ENCODE data around the gene RNF103.
A peak's percentile ranks its signal among the peaks of the same experiment; 100 is the strongest.

The RNF103 gene

DNA sequence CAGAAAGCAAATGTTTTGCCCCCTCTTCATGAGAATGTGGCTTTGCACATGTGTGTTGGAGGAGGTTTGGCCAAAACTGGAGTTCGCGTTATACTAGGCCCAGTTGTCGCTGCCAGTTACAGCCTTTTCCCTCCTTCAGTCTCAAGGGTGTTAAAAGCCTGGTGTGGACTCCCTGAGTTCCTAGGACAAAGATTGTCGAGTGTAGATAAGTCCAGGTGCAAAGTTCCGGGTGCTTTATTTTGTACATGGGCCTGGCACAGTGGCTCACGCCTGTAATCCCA lies 542 bp upstream of the RNF103 start:
- H3K27me3 ChIP-seq, result no peaks in the 10 kb centered on the region
- H3K9me3 ChIP-seq, result no peaks in the 10 kb centered on the region
- peak overlapping the region; percentile 86 to 87 for H3K4me3 ChIP-seq (ENCODE audit: low read depth in 1 of 2, low read length in 1 of 2)
- TF ChIP-seq CTCF (IDR thresholded peaks at IDR 0.05), result no peak
- H3K27ac ChIP-seq, result peak overlapping the region; percentile 99
- H3K4me1 ChIP-seq (ENCODE audit: control insufficient read depth in 1 of 2, insufficient read depth in 1 of 2, low read depth in 1 of 2, low read length in 1 of 2), result peaks cover 29 to 33% of the 10 kb centered on the region in 2 experiments
- peaks cover 11% of the 10 kb centered on the region for H3K36me3 ChIP-seq

GRCh38 chr2:86623043-86623493 lies 597 bp downstream of the RNF103 start:
- Histone ChIP-seq H3K9me3 (no peaks in the 10 kb centered on the region), H3K4me1 (ENCODE audit: control insufficient read depth in 1 of 2, insufficient read depth in 1 of 2, low read depth in 1 of 2, low read length in 1 of 2) (peaks cover 29 to 33% of the 10 kb centered on the region in 2 experiments), H3K27ac (peak overlapping the region; percentile 99), H3K36me3 (peaks cover 21% of the 10 kb centered on the region), H3K27me3 (no peaks in the 10 kb centered on the region), H3K4me3 (ENCODE audit: low read depth in 1 of 2, low read length in 1 of 2) (peak overlapping the region; percentile 86 to 87)
- no peak for TF ChIP-seq CTCF (IDR thresholded peaks at IDR 0.05)

DNA sequence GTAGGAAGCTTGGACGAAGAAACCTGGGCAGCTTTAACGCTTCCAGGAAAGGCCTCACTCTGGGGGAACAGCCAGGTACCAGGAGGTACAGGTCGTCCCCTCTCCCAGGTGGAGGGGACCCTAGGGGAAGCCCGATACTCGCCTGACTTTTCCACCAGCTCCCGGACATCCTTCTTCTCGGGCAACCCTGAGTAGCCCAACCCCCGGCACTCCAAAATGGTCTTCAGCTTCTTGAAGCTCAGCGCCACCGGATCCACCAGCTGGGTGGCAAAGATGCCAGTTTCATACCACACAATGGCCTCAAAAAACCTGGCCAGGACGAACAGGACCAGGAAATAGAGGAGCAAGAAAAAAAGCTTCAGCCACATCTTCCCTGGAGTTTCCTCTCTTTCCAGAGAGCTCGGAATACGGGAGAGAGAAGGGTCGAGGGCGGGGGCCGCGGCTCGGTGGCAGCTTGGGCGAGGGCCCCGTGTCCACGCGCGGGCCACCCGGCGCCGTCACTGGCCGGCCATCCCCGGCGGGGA lies 1.1 kb downstream of the RNF103 start:
- Histone ChIP-seq H3K27me3 (no peaks in the 10 kb centered on the region), H3K4me3 (ENCODE audit: low read depth in 1 of 2, low read length in 1 of 2) (peak overlapping the region; percentile 86 to 87), H3K36me3 (peaks cover 26% of the 10 kb centered on the region), H3K9me3 (no peaks in the 10 kb centered on the region), H3K27ac (peak overlapping the region; percentile 99), H3K4me1 (ENCODE audit: control insufficient read depth in 1 of 2, insufficient read depth in 1 of 2, low read depth in 1 of 2, low read length in 1 of 2) (peaks cover 29 to 33% of the 10 kb centered on the region in 2 experiments)
- TF ChIP-seq CTCF (IDR thresholded peaks at IDR 0.05), result no peak

DNA sequence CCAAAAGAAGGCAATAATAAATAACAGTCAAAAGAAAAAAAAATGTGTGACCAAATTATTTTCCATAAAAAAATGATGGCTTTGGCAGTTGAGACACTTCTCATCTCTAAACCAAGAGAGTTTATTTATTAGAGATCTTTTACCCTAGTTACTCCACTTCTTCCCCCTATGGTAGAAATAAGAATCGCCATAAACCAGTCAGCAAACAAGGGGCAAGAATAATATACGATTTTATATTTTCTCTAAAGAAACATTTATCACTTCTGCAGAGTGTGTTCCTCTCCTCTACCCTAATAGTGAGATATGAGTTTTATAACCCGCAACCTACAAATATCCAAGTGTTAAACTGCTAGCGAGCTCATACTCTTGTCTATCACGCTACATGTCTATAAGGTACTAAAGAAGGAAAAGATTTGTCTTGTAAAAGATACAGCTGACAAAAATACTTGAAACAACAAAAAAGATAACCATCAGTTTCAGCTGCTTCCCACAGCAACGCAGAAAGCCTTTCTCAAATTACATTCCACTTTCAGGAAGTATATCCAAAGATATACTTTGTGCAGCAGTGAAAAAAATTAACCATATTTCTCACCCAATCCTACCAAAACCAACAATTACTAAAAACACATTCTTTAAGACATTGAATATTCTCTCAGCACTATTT lies 2.3 kb downstream of the RNF103 start:
- H3K27ac ChIP-seq, result peak overlapping the region; percentile 99

DNA sequence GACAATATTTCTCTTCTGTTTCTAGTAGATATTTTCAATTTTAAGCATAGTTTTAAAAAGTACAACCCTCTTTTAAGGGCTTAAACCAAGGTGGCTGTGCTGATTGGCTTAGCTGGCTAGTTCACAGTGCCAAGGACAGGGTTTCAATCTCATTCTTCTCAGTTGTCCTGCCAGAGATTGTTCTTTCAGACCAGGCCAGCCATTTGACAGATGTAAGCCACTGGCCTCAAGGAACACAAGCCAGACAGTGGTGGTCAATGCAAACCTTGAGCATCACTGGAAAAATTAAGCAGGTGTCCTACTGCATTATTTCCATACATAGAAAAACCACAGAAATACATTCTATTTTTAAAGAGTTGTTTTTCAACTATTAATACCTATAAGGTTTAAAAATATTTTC lies 5.9 kb downstream of the RNF103 start:
- Histone ChIP-seq H3K36me3 (peaks cover 69% of the 10 kb centered on the region), H3K27me3 (no peaks in the 10 kb centered on the region)

More for the DNA sequence above, 2.3 kb downstream of the RNF103 start:
- Histone ChIP-seq H3K27me3 (no peaks in the 10 kb centered on the region), H3K9me3 (no peaks in the 10 kb centered on the region), H3K4me3 (ENCODE audit: low read depth in 1 of 2, low read length in 1 of 2) (peak overlapping the region; percentile 86 to 87), H3K4me1 (ENCODE audit: control insufficient read depth in 1 of 2, insufficient read depth in 1 of 2, low read depth in 1 of 2, low read length in 1 of 2) (peaks cover 29 to 33% of the 10 kb centered on the region in 2 experiments), H3K36me3 (peaks cover 36% of the 10 kb centered on the region)
- no peak for TF ChIP-seq CTCF (IDR thresholded peaks at IDR 0.05)

More for the DNA sequence above, 5.9 kb downstream of the RNF103 start:
- Histone ChIP-seq H3K4me1 (ENCODE audit: control insufficient read depth in 1 of 2, insufficient read depth in 1 of 2, low read depth in 1 of 2, low read length in 1 of 2) (peaks cover 23 to 29% of the 10 kb centered on the region in 2 experiments), H3K9me3 (no peaks in the 10 kb centered on the region), H3K27ac (no peak overlapping the region), H3K4me3 (ENCODE audit: low read depth in 1 of 2, low read length in 1 of 2) (no peak overlapping the region)
- TF ChIP-seq CTCF (IDR thresholded peaks at IDR 0.05), result no peak

Measured in neutrophil (primary cell).